Hepatocyte (in vitro differentiated cells): Measurements from ENCODE around the gene DGCR6L.
"Not testable (repeated sequence)": the region's sequence is repeated elsewhere in the genome, so short reads cannot be mapped to it uniquely, and the experiment has no call there.

Experiments used
- EZH2 ChIP-seq: fragments of 200-600 bp; sonication (generic); IDR thresholded peaks from 2 replicates; pipeline ENCODE4 v1.6.1; 2016; ENCODE audit warnings: antibody characterized with exemption, mild to moderate bottlenecking, borderline replicate concordance
- TF ChIP-seq, protein P1 (sequence below): fragments of 200-600 bp; sonication (generic); IDR thresholded peaks from 2 replicates; pipeline ENCODE4 v1.5.1; 2016; ENCODE audit warnings: antibody characterized with exemption, mild to moderate bottlenecking; ENCODE audit not compliant: poor library complexity

DNA sequence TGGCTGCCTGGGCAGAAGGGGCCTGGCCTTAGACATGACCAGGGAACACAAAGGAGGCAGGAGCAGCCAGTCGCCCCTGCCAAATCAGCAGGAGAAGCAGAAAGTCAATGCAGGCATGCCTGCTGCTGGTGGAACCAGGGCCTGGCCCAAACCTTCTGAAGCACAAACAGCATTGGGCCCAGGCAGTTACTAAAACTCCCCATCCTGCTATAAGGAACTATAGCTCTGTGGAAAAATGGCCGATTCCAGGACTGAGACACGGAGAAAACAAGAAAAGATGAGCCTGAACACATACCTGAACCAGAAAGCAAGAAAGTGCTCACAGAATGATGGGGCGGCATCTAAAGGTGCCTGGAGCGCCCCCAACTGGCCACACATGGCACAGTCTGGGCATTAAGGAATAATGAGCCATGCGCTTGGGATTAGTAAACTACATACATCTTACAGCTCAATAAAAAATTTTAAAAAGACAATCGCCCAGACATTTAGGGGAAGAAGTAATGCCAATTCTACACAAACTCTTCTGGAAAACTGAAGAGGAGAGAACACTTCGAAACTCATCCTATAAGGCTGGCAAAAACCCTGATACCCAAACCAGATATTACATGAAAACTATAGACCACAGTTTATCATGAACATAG, 2.3 kb downstream of the DGCR6L start:
- not testable (repeated sequence) for TF ChIP-seq EZH2
- TF ChIP-seq, protein P1, sequence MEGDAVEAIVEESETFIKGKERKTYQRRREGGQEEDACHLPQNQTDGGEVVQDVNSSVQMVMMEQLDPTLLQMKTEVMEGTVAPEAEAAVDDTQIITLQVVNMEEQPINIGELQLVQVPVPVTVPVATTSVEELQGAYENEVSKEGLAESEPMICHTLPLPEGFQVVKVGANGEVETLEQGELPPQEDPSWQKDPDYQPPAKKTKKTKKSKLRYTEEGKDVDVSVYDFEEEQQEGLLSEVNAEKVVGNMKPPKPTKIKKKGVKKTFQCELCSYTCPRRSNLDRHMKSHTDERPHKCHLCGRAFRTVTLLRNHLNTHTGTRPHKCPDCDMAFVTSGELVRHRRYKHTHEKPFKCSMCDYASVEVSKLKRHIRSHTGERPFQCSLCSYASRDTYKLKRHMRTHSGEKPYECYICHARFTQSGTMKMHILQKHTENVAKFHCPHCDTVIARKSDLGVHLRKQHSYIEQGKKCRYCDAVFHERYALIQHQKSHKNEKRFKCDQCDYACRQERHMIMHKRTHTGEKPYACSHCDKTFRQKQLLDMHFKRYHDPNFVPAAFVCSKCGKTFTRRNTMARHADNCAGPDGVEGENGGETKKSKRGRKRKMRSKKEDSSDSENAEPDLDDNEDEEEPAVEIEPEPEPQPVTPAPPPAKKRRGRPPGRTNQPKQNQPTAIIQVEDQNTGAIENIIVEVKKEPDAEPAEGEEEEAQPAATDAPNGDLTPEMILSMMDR = peak; percentile 57
